Stimulated activated naive CD4-positive, alpha-beta T cell treated with Interleukin-2 at 50 U/mL for 16 hours (primary cell): ENCODE data around the gene SLC16A11.
"Not testable (repeated sequence)": the region's sequence is repeated elsewhere in the genome, so short reads cannot be mapped to it uniquely, and the experiment has no call there.

Experiments used
- DNase-seq: peaks from one replicate; lab custom pipeline; 2025; lab: John Stamatoyannopoulos, UW

The SLC16A11 gene

GRCh38 chr17:7005716-7006115 lies 38.2 kb downstream of the SLC16A11 start:
- no peak for DNase-seq

- no peak for DNase-seq
Measured at GRCh38 chr17:7004398-7005253, 39.3 kb downstream of the SLC16A11 start.

DNA sequence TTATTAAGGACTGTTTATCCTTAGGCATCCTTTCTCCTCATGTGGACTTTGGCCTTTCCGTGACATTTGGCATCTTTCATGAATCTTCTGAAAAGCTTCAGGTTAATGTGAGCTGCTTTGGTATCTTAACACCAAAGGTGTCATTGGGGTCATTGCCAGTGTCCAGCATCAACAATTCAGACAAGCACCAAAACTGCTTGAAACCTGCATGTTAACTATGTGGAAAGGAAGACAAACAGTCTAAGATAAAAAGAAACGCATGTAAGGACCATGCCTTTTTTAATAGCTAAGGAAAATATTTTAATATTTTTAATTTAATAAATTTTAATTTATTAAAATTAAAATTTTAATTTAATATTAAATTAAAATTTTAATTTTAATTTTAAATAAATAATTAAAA lies 40.1 kb downstream of the SLC16A11 start:
- DNase-seq = no peak

DNA sequence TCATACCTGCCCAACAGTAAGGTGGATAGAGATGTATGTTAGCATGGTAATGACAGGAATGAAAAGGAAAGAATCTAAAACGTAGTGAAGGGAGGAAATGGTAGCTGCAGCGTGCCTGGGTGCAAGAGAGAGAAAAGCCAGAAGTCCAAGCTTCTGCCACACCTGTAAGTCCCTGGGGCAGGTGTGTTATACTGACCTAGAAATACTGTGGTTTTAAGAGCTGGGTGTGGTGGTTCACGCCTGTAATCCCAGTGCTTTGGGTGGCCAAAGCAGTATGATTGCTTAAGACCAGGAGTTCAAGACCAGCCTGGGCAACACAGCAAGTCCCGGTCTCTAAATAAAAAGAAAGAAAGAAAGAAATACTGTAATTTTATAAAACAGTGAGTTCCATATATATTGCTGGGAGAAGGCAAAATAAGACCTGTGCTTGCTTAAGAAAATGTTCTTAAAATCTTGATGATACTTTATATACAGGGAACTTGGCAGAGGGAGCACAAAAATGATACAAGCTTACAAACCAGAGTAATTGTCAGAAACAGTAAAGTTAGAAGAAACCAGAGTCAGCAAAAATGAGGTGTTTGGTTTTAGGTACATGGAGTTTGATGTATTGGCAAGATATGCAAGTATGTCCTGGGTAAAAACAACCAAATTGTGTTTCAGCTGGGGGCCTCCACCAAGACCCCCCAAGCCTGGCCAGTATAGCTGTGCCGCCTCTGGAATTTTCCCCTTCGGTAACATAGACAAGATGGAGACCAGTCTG lies 41.4 kb downstream of the SLC16A11 start:
- DNase-seq = no peak

- peak; percentile 23 for DNase-seq
Measured at GRCh38 chr17:7001318-7001961, 42.5 kb downstream of the SLC16A11 start.

GRCh38 chr17:6998855-6999508 lies 44.9 kb downstream of the SLC16A11 start:
- no peak for DNase-seq

DNA sequence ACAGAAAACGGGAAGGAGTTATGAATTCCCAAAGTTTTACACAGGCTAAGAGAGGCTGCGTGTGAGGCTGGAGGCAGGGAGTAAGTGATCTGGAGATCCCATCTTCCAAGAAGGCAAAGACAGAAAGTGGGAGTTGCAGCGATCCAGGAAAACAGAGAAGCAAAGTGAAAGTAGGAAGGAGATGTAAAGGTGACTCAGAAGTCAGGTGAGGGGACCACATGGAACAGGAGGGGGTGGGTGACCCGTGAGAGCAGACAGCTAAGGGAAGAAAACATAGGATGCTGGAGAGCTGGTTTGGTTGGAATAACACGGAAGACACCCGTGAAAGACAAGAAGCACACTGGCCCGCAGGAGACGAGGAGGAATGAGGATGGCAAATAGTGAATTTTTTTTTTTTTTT lies 46.7 kb downstream of the SLC16A11 start:
- DNase-seq = no peak

- no peak for DNase-seq
Measured at GRCh38 chr17:6996256-6997011, 47.5 kb downstream of the SLC16A11 start.

GRCh38 chr17:6995500-6996255 lies 48.2 kb downstream of the SLC16A11 start, which contains the start of gene ALOX12:
ALOX12 (plus strand) TSS chr17:6996049; CDS start chr17:6996118, 69 bp downstream.
- no peak for DNase-seq

DNA sequence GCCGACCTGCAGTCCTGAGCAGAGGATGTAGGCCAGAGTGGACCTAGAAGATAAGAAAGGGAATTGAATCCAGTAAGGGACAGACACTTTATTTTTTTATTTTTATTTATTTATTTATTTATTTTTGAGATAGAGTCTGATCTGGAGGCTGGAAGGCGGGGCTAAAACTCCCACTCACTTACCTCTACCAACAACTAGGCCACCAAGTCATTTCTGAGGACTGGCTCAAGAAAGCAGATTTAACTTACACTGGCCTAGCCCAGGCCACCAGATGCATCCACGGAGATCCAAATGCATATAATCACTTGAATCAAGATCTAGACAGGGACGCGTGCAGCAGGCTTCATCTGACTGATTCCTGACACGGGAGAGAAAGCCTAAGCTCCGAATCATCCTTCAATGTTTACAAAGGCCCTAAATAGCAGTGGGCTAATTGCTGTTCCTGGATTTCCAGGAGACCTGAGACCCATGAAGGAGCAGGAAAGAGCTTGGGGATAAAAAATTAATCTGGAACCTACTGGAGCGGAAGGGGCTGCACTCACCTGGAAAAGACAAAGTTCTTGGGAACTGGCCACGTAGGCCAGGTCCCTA lies 49.1 kb downstream of the SLC16A11 start:
- DNase-seq = no peak

- no peak for DNase-seq
Measured at GRCh38 chr17:6994118-6994598, 49.7 kb downstream of the SLC16A11 start.

DNA sequence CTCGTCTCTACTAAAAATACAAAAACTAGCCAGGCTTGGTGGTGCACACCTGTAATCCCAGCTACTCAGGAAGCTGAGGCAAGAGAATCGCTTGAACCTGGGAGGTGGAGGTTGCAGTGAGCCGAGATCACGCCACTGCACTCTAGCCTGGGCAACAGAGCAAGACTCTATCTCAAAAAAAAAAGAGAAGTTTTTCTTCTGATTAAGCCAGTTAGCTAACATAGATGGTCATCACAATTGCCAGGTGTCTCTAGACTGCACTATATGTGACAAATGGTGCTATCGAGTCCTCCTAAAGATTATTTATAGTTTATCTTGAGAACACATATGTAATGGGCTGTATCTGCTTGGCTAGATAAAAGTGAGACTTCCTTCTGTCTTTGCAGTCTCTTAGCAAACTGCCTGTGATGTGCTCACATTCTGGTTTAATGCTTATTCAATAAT lies 50.3 kb downstream of the SLC16A11 start:
- not testable (repeated sequence) for DNase-seq
